AG08396 (cell line): ENCODE results near the gene LIG1.
A peak's percentile ranks its signal among the peaks of the same experiment; 100 is the strongest.
"Not testable (repeated sequence)": the region's sequence is repeated elsewhere in the genome, so short reads cannot be mapped to it uniquely, and the experiment has no call there.

Experiments
- DNase-seq: peaks from one replicate; pipeline ENCODE4 v3.0.0; 2012; ENCODE audit warnings: low spot score, mixed read lengths

LIG1 gene

GRCh38 chr19:48121066-48121465, 49.1 kb downstream of the LIG1 start:
- no peak for DNase-seq

GRCh38 chr19:48120505-48120904, 49.6 kb downstream of the LIG1 start:
- DNase-seq: no peak

- no peak for DNase-seq
These were observed 52.0 kb downstream of the LIG1 start for GRCh38 chr19:48118131-48118517.

DNA sequence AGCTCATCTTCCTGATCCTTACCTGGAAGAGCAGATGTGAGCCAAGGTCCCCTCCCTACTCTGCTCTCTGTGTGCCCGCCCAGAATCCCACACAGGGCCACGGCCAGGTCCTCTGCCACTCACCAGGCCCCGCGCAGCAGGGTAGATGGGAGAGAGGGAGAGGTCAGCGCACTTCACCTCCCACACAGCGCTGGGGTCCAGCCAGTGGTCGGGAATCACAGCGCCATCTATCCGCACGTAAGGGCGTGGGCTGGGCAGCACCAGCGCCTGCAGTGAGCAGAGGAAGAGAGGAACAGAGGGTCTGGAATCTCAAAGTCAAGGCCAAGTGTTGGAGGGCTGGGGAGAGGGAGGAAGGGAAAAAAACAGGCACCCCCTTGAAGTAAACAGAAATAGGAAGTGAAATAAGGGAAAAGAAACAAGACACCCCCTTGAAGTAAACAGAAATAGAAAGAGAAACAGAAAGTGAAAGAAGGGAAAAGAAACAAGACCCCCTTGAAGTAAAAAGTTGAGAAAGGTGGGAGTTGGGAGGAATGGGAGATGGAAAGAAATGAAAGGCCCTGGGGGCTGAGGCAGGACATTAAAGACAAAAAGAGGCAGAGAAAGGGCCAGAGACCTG, 52.5 kb downstream of the LIG1 start:
- no peak for DNase-seq

- no peak for DNase-seq
These were observed 56.8 kb downstream of the LIG1 start for GRCh38 chr19:48113190-48113917.

DNA sequence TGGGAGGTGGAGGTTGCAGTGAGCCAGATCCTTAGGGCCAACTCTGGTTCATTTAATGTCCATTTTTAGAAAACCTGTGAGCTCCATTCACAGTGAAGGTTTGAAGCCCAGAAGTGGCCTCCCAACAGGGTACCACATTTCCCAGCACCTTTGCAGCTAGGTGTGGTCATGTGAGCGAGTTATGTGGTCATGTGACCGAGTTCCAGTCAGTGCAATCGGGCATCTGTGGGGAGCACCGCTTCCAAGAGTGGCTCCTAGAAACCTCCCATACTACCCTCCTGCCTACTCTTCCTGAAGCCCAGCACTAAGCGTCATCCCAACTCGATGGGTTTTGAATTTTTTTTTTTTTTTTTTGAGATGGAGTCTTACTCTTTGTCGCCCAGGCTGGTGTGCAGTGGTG, 58.9 kb downstream of the LIG1 start:
- DNase-seq: no peak

DNA sequence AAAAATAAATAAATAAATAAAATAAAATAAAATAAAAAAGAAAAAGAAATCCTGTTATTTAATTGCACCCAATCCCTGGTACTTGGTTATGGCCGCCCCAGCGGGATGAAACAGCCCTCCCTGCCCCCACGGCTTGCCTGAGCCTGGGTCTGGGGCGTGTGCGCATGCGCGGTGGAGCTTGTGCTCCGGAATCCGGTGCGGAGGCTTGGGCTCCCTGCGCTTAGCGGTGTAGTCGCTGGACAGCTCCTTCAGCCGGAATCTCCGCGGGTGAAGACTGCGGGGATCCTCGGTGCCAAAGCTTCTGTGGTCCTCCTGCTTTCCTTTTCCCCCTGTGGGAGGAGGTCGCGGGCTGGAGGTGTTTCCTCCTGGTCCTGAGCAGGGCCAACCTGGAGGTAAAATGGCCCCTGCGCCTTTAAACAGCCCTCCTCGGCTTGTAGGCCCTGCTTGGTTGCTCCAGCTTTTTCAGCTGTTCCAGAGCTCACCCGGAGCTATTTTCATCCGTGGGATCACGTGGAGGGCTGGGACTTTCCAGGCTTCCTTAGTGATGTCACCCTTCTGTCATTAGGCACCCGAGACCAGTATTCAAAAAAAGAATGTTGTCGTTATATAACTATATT, 59.7 kb downstream of the LIG1 start, which contains the start of gene PLA2G4C:
Gene PLA2G4C, minus strand, starts transcription at position 468 of the 617 bp plus-strand sequence. CDS start 4,288 bp downstream, outside the sequence.
- peak; percentile 97 for DNase-seq

DNA sequence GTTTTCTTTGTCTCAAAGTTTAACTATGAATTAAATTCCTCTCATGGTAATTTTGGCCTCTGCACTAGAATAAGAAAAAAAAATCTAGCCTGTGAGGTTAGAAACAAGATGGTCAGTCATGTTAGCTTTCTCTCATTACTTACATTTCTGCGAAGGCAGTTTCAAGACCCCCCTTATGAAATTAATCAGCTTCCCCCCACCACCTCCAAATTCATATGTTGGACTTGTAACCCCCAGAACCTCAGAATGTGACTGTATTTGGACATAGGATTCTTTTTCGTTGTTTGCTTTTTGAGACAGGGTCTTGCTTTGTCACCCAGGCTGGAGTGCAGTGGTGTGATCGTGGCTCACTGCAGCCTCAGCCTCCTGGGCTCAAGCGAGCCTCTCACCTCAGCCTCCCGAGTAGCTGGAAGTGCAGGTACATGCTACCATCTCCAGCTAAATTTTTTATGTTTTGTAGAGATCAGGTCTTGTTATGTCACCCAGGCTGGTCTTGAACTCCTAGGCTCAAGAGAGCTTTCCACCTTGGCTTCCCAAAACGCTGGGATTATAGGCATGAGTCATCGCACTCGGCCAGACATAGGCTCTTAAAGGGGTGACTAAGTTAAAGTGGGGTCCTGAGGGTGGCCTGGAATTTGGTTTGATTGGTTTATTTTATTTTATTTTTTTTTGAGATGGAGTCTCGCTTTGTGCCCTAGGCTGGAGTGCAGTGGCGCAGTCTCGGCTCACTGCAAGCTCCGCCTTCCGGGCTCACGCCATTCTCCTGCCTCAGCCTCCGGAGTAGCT, 61.0 kb downstream of the LIG1 start:
- no peak for DNase-seq

DNA sequence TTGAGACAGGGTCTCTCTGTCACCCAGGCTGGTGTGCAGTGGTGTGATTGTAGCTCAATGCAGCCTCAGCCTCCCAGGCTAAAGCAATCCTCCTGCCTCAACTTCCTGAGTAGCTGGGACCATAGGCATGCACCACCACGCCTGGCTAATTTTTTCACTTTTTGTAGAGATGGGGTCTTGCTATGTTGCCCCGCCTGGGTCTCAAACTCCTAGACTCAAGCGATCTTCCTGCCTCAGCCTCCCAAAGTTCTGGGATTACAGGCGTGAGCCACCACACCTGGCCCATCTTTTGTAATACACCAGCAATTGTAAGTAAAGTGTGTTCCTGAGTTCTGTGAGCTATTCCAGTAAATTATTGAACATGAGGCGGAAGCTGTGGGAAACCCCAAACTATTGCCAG, 66.2 kb downstream of the LIG1 start:
- DNase-seq: no peak

DNA sequence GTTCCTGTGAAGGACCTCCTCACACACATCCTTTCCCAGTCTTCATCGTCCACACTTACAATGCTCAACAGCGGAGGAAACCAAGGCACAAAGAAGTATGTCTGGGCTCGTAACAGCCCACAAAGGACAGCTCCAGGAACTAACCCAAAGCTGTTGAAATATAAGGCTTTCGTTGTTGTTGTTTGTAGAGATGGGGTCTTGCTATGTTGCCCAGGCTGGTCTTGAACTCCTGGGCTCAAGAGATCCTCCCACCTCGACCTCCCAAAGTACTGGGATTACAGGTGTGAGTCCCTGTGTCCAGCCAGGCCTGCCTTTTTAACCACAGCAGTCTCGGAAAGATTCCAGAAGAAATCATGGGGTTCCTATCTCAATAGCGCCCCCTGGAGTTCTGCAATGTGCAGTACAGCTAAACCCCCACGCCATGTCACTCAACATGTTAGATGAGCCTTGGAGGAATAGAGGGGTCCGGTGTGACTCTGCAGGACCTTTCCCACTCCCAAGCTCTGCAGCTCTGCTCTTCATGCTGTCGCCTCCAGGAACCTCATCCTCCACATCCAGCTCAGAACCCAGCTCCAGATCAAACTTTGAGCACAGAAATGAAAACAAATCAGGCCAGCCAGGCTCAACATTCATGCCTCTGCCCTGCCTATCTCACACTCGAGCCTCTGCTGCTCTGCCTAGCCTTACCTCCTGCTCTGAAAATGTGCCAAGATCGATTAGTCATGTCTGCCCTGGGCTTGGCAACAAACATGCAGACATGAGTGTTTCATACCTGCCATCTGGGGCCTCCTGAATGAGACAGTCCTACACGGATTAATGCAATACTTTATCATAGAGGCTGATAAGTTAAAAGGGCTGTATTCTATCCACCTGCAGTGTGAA, 67.0 kb downstream of the LIG1 start:
- DNase-seq: peak; percentile 69

- DNase-seq: no peak
These were observed 74.5 kb downstream of the LIG1 start for GRCh38 chr19:48095612-48096175.

GRCh38 chr19:48094855-48095203, 75.3 kb downstream of the LIG1 start:
- no peak for DNase-seq

- DNase-seq: no peak
These were observed 75.9 kb downstream of the LIG1 start for GRCh38 chr19:48094129-48094854.

DNA sequence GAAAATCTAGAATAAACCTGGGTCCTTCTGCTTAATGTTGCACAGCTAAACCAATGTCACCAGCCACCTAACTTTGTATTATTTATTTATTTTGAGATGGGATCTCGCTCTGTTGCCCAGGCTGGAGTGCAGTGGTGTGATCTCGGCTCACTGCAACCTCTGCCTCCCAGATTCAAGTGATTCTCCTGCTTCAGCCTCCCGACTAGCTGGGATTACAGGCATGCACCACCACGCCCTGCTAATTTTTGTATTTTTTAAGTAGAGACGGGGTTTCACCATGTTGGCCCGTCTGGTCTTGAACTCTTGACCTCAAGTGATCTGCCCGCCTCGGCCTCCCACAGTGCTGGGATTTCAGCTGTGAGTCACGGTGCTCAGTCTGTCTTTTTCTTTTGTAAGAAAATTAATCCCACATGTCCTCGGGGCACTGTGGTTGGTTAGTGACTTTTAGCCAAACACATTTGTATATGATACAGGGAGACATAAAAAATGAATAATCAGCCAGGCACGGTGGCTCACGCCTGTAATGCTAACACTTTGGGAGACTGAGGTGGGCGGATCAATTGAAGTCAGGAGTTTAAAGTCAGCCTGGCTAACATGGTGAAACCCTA, 78.9 kb downstream of the LIG1 start:
- peak; percentile 85 for DNase-seq

DNA sequence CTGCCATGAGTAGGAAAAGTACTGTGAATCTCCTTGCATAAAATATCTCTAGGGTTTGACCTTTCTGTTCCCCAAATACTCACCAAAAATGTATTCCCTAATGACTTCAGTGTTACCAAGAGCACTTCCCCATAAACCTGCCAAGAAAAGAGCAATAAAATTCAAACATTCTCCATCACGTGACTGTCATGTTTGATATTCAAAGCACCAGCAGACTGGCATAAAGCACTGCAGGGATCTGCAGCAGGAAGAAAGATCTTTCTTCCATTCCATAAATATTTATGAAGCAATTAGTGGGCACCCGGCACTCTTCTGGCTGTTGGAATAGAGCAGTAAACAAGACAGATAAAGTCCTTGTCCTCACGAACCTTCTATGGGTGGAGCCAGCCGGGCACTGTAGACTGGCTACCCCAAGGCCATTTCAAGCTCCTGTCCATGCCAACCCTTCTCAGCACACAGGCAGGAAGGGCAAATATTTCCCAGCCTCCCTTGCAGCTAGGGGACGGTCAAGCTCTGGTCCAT, 79.8 kb downstream of the LIG1 start:
- DNase-seq: no peak

DNA sequence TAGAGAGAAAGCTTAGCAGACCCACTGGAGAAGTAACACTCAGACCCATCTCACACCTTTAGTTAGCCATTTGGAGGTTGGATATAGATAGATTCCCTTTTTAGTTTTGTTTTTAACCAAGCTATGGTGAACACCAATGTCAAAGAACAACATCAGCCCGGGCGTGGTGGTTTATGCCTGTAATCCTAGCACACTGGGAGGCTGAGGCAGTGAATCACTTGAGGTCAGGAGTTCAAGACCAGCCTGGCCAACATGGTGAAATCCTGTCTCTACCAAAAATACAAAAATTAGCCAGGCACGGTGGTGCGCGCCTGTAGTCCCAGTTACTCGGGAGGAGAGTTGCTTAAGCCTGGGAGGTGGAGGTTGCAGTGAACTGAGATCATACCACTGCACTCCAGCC, 81.2 kb downstream of the LIG1 start:
- DNase-seq: not testable (repeated sequence)

- no peak for DNase-seq
These were observed 84.0 kb downstream of the LIG1 start for GRCh38 chr19:48085904-48086864.

GRCh38 chr19:48085076-48085475, 85.1 kb downstream of the LIG1 start:
- no peak for DNase-seq

DNA sequence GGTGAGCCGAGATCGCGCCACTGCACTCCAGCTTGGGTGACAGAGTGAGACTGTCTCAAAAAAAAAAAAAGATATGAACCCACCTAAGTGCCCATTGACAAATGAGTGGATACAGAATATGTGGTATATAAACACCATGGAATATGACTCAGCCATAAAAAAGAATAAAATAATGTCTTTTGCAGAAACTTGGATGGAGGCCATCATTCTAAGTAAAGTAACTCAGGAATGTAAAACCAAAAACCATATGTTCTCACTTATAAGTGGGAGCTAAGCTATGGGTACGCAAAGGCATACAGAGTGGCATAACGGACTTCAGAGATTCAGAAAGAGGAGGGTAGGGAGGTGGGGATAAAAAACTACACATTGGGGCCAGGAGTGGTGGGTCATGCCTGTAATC, 89.0 kb downstream of the LIG1 start:
- DNase-seq: no peak
